Activated T-cell treated with anti-CD3 and anti-CD28 coated beads, Interleukin-2, amount 50 U/mL, for 72 hours (primary cell): ENCODE data around the gene LAGE3. TPM values are rescaled to one million over a fixed set of nuclear protein-coding genes. Genes with fewer than 3 reads are reported as not detected.

ENCODE experiments used
- ATAC-seq, 2 donors: fragments of 150-1000 bp; cut with Tn5 transposase; replicated peaks in 1 of 2; 2 replicates each; pipeline ENCODE4 v1.10.0; 2021; ENCODE audit warnings: moderate library complexity in 2 of 2, mild to moderate bottlenecking in 1 of 2
- DNase-seq, 2 donors: peaks; one replicate each; pipeline ENCODE4 v3.0.0; 2021 to 2022; ENCODE audit warnings: mixed read lengths in 1 of 2
- H3K27ac Mint-ChIP-seq: one replicate; pipeline ENCODE4 v1.8.0; 2022; ENCODE audit warnings: mild to moderate bottlenecking, moderate library complexity, mixed read lengths
- H3K27me3 Mint-ChIP-seq: one replicate; pipeline ENCODE4 v1.8.0; 2022; ENCODE audit warnings: low read depth, mixed read lengths
- H3K36me3 Mint-ChIP-seq, 2 donors: one replicate each; pipeline ENCODE4 v1.8.0; 2022; ENCODE audit warnings: mixed read lengths in 2 of 2, mild to moderate bottlenecking in 1 of 2; ENCODE audit not compliant: insufficient read depth in 2 of 2
- H3K4me1 Mint-ChIP-seq: one replicate; pipeline ENCODE4 v1.8.0; 2022; ENCODE audit warnings: low read depth, mixed read lengths
- H3K4me3 Mint-ChIP-seq, 2 donors: one replicate each; pipeline ENCODE4 v1.8.0; 2022; ENCODE audit warnings: mild to moderate bottlenecking in 2 of 2, mixed read lengths in 2 of 2, moderate library complexity in 2 of 2
- H3K9me3 Mint-ChIP-seq, 2 donors: one replicate each; pipeline ENCODE4 v1.8.0; 2022; ENCODE audit warnings: mixed read lengths in 2 of 2
- total RNA-seq, 2 donors: library from RNA; stranded (reverse); gene quantifications; one replicate each; pipeline ENCODE4 v1.2.3, GENCODE V29; 2022

Gene LAGE3
- total RNA-seq, 2 donors from 2014 or later, result 34.3 to 35.8 TPM

DNA sequence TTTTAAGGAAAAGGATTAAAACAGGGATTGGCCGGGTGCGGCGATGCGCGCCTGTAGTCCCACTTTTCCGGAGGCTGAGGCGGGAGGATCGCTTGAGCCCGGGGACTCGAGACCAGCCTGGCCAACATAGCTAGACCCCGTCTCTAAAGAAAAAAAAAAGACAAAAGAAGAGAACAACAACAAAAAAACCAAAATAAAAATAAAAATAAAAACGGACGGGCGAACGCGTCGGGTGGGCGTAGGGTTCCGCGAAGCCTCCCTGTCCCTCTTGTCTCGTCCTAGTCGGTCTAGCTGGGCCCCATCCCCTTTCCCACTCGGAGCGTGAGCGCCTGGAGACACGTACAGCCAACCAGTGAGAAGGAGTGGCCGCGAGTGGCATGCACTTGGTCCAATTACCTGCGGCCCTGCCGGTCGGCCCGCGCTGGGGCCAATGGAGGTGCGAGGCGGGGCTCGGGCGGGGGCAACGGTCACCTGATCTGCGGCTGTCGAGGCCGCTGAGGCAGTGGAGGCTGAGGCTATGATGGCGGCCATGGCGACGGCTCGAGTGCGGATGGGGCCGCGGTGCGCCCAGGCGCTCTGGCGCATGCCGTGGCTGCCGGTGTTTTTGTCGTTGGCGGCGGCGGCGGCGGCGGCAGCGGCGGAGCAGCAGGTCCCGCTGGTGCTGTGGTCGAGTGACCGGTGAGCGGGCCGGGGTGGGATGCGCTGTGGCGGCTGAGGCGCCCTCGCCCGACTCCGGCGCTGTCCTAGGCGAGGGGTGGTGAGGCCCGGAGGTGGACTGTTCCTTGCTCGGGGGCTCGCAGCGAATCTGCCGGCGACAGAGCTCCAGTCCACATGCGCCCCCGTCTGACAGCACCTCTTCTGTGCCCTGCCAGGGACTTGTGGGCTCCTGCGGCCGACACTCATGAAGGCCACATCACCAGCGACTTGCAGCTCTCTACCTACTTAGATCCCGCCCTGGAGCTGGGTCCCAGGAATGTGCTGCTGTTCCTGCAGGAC, 50.6 kb downstream of the LAGE3 start, which contains the start of gene ATP6AP1:
Gene ATP6AP1 (plus strand): TSS at position 502 of the 996 bp plus-strand sequence. CDS start 16 bp downstream, at position 518.
- peak; percentile 98 to 99 for ATAC-seq
- peak within 1 kb of the TSS; percentile 76 for H3K27ac Mint-ChIP-seq

More for the DNA sequence above, 50.6 kb downstream of the LAGE3 start, which contains the start of gene ATP6AP1:
- H3K36me3 Mint-ChIP-seq, result no peaks in the 10 kb centered on the region
- peak within 1 kb of the TSS; percentile 87 to 88 for H3K4me3 Mint-ChIP-seq
- peak; percentile 91 to 93 for DNase-seq
- H3K27me3 Mint-ChIP-seq, result peaks cover 5% of the 10 kb centered on the region
- peaks cover 30% of the 10 kb centered on the region for H3K4me1 Mint-ChIP-seq
- H3K9me3 Mint-ChIP-seq, result no peaks in the 10 kb centered on the region

Other genes with a start within 250 kb of the LAGE3 start
- not detected for gene OPN1MW3, start 221.7 kb downstream of the LAGE3 start, total RNA-seq
- gene TEX28, start 184.2 kb downstream of the LAGE3 start, total RNA-seq, result not detected
- gene TKTL1, start 183.5 kb downstream of the LAGE3 start, total RNA-seq, result under 1 TPM; 0.65 to 0.74 TPM
- 100 to 1,000 TPM; 755 to 777 TPM for gene FLNA, start 104.6 kb downstream of the LAGE3 start, total RNA-seq
- 10 to 100 TPM; 91.0 to 92.9 TPM for gene EMD, start 100.0 kb downstream of the LAGE3 start, total RNA-seq
- 1,000 to 10,000 TPM; 3,958 to 4,635 TPM for gene RPL10, start 80.9 kb downstream of the LAGE3 start, total RNA-seq
- gene DNASE1L1, start 70.0 kb downstream of the LAGE3 start, total RNA-seq, result 10 to 100 TPM in 1 of 2 donors, 1 to 10 TPM in 1; 9.3 to 11.4 TPM
- gene TAFAZZIN, start 67.7 kb downstream of the LAGE3 start, total RNA-seq, result 100 to 1,000 TPM in 1 of 2 donors, 10 to 100 TPM in 1; 89.0 to 106 TPM
- gene ATP6AP1, start 50.6 kb downstream of the LAGE3 start, total RNA-seq, result 10 to 100 TPM; 37.0 to 38.7 TPM
- gene GDI1, start 42.1 kb downstream of the LAGE3 start, total RNA-seq, result 100 to 1,000 TPM; 115 to 118 TPM
- 10 to 100 TPM; 49.6 to 56.6 TPM for gene FAM50A, start 35.1 kb downstream of the LAGE3 start, total RNA-seq
- 10 to 100 TPM; 39.4 to 42.9 TPM for gene PLXNA3, start 21.0 kb downstream of the LAGE3 start, total RNA-seq
- gene UBL4A, start 7.3 kb upstream of the LAGE3 start, total RNA-seq, result 10 to 100 TPM; 45.0 to 53.5 TPM
- 10 to 100 TPM; 19.9 to 25.1 TPM for gene SLC10A3, start 11.3 kb upstream of the LAGE3 start, total RNA-seq
- gene FAM3A, start 37.0 kb upstream of the LAGE3 start, total RNA-seq, result 10 to 100 TPM; 31.2 to 32.9 TPM
- 10 to 100 TPM; 46.9 to 47.3 TPM for gene G6PD, start 67.6 kb upstream of the LAGE3 start, total RNA-seq
- 10 to 100 TPM; 38.4 to 39.4 TPM for gene IKBKG, start 68.3 kb upstream of the LAGE3 start, total RNA-seq
- gene CTAG1A, start 105.9 kb upstream of the LAGE3 start, total RNA-seq, result not detected
- not detected for gene CTAG1B, start 140.0 kb upstream of the LAGE3 start, total RNA-seq
- gene CTAG2, start 174.3 kb upstream of the LAGE3 start, total RNA-seq, result not detected